CD4-positive, alpha-beta memory T cell (primary cell): ENCODE measurements around the gene ATP11A. TPM values are rescaled to one million over a fixed set of nuclear protein-coding genes. Genes with fewer than 3 reads are reported as not detected.

ENCODE experiments used
- CTCF ChIA-PET: fragments of 350-600 bp; sonication (Branson Sonifier 250); formaldehyde crosslinking; loops from one replicate; lab custom pipeline; 2021; ENCODE audit warnings: inconsistent platforms; ENCODE audit not compliant: partially characterized antibody; lab: Charles Lee
- POLR2A ChIA-PET: fragments of 350-600 bp; sonication (Branson Sonifier 250); formaldehyde crosslinking; loops from one replicate; lab custom pipeline; 2021; ENCODE audit not compliant: partially characterized antibody; lab: Charles Lee
- DNase-seq, 5 donors: peaks; one replicate each; pipeline versions ENCODE4 v3.0.0 to v3.0.0-alpha.2; 2020 to 2022; ENCODE audit warnings: mixed read lengths in 1 of 5
- H3K27ac ChIP-seq: one replicate; pipeline ENCODE4 v1.7.0; 2013; ENCODE audit warnings: low read depth, low read length
- H3K27me3 ChIP-seq: 2 replicates; pipeline ENCODE4 v1.7.0; 2013; ENCODE audit warnings: mild to moderate bottlenecking, low read length, moderate library complexity; ENCODE audit not compliant: insufficient read depth
- H3K36me3 ChIP-seq: 2 replicates; pipeline ENCODE4 v1.7.0; 2013; ENCODE audit warnings: mild to moderate bottlenecking, low read length, moderate library complexity; ENCODE audit not compliant: insufficient read depth
- H3K4me1 ChIP-seq: 2 replicates; pipeline ENCODE4 v1.7.0; 2013; ENCODE audit warnings: mild to moderate bottlenecking, low read length, moderate library complexity; ENCODE audit not compliant: insufficient read depth
- H3K4me3 ChIP-seq, 2 donors: one replicate each; pipeline ENCODE4 v1.7.0; 2013; ENCODE audit warnings: low read length in 2 of 2, mild to moderate bottlenecking in 1 of 2
- H3K9me3 ChIP-seq, 2 donors: one replicate each; pipeline ENCODE4 v1.7.0; 2013; ENCODE audit warnings: low read length in 2 of 2, control low read depth in 1 of 2; ENCODE audit not compliant: control insufficient read depth in 1 of 2
- H3K27ac Mint-ChIP-seq, 7 donors: one replicate each; pipeline ENCODE4 v1.8.0; 2020 to 2021; ENCODE audit warnings: mixed read lengths in 7 of 7, mild to moderate bottlenecking in 6 of 7, inconsistent platforms in 3 of 7, moderate library complexity in 3 of 7
- H3K27me3 Mint-ChIP-seq, 2 donors: one replicate each; pipeline ENCODE4 v1.8.0; 2020 to 2021; ENCODE audit warnings: mixed read lengths in 2 of 2
- H3K36me3 Mint-ChIP-seq, 2 donors: one replicate each; pipeline ENCODE4 v1.8.0; 2020 to 2021; ENCODE audit warnings: mixed read lengths in 2 of 2, inconsistent platforms in 1 of 2, mild to moderate bottlenecking in 1 of 2
- H3K4me1 Mint-ChIP-seq, 4 donors: one replicate each; pipeline ENCODE4 v1.8.0; 2020 to 2021; ENCODE audit warnings: mixed read lengths in 4 of 4, mild to moderate bottlenecking in 1 of 4
- H3K4me3 Mint-ChIP-seq, 8 donors: one replicate each; pipeline ENCODE4 v1.8.0; 2020 to 2021; ENCODE audit warnings: mixed read lengths in 8 of 8, mild to moderate bottlenecking in 7 of 8, moderate library complexity in 6 of 8, inconsistent platforms in 3 of 8
- H3K9me3 Mint-ChIP-seq, 8 donors: one replicate each; pipeline ENCODE4 v1.8.0; 2020 to 2021; ENCODE audit warnings: mixed read lengths in 8 of 8, mild to moderate bottlenecking in 5 of 8, inconsistent platforms in 3 of 8, moderate library complexity in 1 of 8
- intact Hi-C: fragments of 100-400 bp; cut with micrococcal nuclease; formaldehyde crosslinking; loops from one replicate; pipeline ENCODE4 v1.15.1; 2023
- polyA plus RNA-seq, 2 donors: library from polyadenylated mRNA; unstranded; fragments of 300-500 nt; fragmentation: Illumina TruSeq; gene quantifications; one replicate each; pipeline ENCODE4 v1.2.3, GENCODE V29; 2021
- total RNA-seq, 2 experiments: library from RNA; stranded (reverse); gene quantifications; one replicate each; pipeline ENCODE4 v1.2.3, GENCODE V29; 2021

ATP11A gene
- total and polyA plus RNA-seq, 4 experiments from 2014 or later: 1.1 to 50.5 (median 30.7) TPM

DNA sequence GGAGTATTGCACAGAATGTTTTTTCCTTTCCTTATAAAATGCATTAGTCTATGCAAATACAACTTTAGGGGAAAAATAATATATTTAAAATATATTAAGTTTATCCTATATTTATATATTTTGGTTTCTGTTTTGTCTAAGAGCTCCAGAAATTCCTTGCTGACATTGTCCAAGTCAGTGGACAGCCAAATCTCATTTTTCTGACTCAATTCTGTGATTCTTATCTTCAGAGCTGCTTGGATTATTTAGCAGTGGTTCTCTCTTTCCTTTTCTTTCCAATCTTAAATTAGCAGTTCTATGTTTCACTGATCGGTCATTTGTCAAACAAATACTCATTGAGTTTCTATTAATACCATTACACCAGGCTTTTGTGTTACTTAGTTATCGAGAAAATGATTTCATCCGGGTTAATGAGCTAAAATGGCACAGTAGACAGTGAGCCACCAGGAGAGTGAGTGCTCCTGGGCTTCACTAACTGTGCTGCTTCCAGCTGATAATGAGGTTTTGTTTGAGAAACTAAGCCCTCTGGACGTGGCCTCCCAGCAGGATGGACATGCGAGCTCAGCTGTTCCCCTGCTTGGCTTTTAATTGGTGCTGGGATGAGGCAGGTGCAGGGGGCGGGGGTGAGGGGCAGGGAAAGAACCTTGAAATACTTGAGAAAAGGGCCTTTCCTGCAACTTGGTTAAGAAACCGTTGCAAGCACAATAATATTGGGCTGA lies 44.0 kb downstream of the ATP11A start:
- Histone ChIP-seq H3K4me1 (no peaks in the 10 kb centered on the region), H3K9me3 (no peaks in the 10 kb centered on the region), H3K27ac (no peak overlapping the region), H3K4me3 (no peak overlapping the region), H3K36me3 (no peaks in the 10 kb centered on the region), H3K27me3 (no peaks in the 10 kb centered on the region)
- Mint-ChIP-seq H3K4me3 (no peak overlapping the region), H3K36me3 (peaks cover 0 to 3% of the 10 kb centered on the region in 2 donors), H3K9me3 (no peaks in the 10 kb centered on the region), H3K27ac (no peak overlapping the region), H3K4me1 (peaks cover 9 to 38% (median 16%) of the 10 kb centered on the region in 4 donors), H3K27me3 (no peaks in the 10 kb centered on the region)
- DNase-seq: no peak
- intact Hi-C loops: no loop called here
- ChIA-PET CTCF (no interaction called here), POLR2A (no interaction called here)

DNA sequence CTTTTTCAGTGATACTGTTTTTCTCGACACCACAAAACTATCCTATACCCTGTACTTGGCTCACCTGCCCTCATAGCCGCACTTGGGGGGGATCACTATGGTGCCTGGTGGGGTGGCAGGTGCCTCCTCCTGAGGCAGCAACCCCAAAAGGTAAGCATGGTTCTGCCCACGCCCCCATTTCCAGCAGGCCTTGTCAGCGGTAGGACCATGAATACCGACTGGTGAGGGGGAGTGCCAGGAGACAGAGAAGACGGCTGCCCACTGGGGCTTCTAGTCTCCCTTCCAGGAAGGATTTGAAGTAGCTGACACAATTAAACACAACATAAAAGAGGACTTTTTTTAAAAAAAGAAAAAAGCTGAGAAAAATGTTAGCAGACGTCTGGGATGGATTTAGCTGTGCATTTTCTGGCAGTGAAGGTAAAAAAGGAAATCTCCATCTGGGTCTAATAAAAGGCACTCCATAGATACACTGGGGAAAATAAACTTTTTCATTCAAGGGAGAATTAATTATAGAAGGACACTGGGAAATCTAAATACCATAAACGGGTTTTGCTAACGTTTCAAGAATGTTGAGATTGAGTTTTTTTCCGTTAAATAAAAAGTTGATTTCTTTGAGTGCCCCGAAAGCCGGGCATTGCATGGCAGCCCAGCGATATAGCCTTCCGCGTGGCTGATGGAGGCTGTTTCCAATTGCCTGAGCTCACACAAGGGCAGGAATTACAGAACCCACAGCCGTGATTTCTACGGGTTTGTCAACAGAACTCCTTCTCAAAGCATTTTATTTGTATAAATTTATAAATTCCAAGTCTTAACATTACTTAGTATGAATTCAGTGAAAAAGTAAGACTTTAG lies 45.1 kb downstream of the ATP11A start:
- Mint-ChIP-seq H3K27me3 (no peaks in the 10 kb centered on the region), H3K36me3 (peaks cover 0 to 3% of the 10 kb centered on the region in 2 donors), H3K27ac (no peak overlapping the region), H3K4me1 (peaks cover 18 to 37% (median 23%) of the 10 kb centered on the region in 4 donors), H3K4me3 (no peak overlapping the region), H3K9me3 (no peaks in the 10 kb centered on the region)
- DNase-seq: no peak
- POLR2A ChIA-PET: interaction anchor here (0.7 kb wide), 1 partner anchor 29 kb away, joined by 3 read pairs; no protein-coding TSS in a partner anchor
- CTCF ChIA-PET: no interaction called here
- Histone ChIP-seq H3K36me3 (no peaks in the 10 kb centered on the region), H3K27ac (no peak overlapping the region), H3K9me3 (no peaks in the 10 kb centered on the region), H3K4me3 (no peak overlapping the region), H3K4me1 (no peaks in the 10 kb centered on the region), H3K27me3 (no peaks in the 10 kb centered on the region)
- intact Hi-C loops: no loop called here

DNA sequence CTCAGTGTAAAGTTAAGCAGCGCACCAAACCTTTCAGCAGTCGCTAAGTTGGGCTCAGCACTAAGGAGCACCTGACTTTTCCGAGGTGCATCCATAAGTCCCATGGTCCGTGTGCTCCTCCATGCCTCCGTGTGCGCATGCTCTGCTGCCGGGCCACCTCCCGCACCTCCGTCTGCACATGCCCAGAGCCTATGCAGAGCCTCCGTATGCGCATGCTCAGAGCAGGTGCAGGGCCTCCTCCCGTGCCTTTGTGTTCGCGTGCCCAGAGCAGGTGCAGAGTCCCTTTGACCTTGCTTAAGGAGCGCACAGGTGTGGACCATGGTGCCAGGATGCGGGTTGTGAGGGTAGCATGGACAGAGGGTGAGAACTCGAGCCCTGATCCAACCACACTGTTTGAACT lies 46.0 kb downstream of the ATP11A start:
- Mint-ChIP-seq H3K27me3 (no peaks in the 10 kb centered on the region), H3K4me1 (peaks cover 15 to 38% (median 22%) of the 10 kb centered on the region in 4 donors), H3K27ac (no peak overlapping the region), H3K9me3 (no peaks in the 10 kb centered on the region), H3K4me3 (no peak overlapping the region), H3K36me3 (no peaks in the 10 kb centered on the region)
- POLR2A ChIA-PET: interaction anchor here (0.7 kb wide), 1 partner anchor 29 kb away, joined by 3 read pairs; no protein-coding TSS in a partner anchor
- no peak for DNase-seq
- no peaks in the 10 kb centered on the region for H3K9me3 ChIP-seq
- H3K36me3 ChIP-seq: no peaks in the 10 kb centered on the region
- intact Hi-C loops: no loop called here
- H3K4me1 ChIP-seq: no peaks in the 10 kb centered on the region
- CTCF ChIA-PET: no interaction called here
- no peaks in the 10 kb centered on the region for H3K27me3 ChIP-seq
- H3K4me3 ChIP-seq: no peak overlapping the region
- no peak overlapping the region for H3K27ac ChIP-seq

DNA sequence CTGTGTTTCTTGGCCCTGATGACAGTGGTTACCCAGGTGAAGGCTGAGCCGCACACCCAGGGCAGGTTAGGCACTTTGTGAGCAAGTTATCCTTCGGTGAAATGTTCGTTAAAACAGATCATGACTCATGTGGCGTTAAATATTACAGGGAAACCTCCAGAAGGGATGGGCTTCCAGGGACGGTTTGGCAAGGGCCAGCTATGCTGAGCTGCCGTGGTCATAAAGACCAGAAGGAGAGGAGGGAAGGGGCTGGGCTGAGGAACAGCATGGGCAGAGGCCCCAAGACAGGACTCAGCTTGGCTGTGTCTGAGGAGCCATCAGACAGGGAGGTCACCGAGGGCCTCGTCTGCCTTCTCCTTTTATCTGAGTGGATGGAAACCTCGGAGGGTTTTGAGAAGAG lies 47.5 kb downstream of the ATP11A start:
- Mint-ChIP-seq H3K4me3 (no peak overlapping the region), H3K36me3 (no peaks in the 10 kb centered on the region), H3K4me1 (peaks cover 15 to 37% (median 20%) of the 10 kb centered on the region in 4 donors), H3K9me3 (no peaks in the 10 kb centered on the region), H3K27ac (peak overlapping the region in 2 of 7 donors; percentile 25 to 42), H3K27me3 (no peaks in the 10 kb centered on the region)
- Histone ChIP-seq H3K27me3 (no peaks in the 10 kb centered on the region), H3K36me3 (no peaks in the 10 kb centered on the region), H3K4me1 (no peaks in the 10 kb centered on the region), H3K9me3 (no peaks in the 10 kb centered on the region), H3K27ac (no peak overlapping the region), H3K4me3 (no peak overlapping the region)
- DNase-seq: no peak
- intact Hi-C loops: no loop called here
- CTCF ChIA-PET: interaction anchor here (1.3 kb wide), 1 partner anchor 96 kb away, joined by 4 read pairs; no protein-coding TSS in a partner anchor
- POLR2A ChIA-PET: no interaction called here

DNA sequence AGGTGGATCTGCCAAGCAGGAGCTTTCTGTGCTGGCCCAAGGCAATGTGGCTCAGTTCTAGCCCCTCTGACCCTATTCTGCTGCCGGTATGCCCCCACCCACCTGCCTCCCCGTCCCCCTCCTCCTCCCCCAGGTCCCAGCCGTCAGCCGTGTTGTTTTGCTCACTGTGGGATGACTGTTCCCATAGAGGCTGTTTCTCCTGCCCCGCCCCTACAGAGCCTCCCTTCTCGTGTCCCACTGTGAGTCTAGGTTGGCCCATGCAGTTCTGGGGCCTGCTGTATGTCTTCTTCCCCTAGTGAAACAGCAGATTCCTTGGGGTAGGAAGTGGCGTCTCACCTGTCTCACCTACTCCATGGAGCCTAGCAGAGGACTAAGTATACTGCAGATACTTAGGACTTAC lies 48.8 kb downstream of the ATP11A start:
- Mint-ChIP-seq H3K4me1 (peaks cover 25 to 46% (median 27%) of the 10 kb centered on the region in 4 donors), H3K4me3 (no peak overlapping the region), H3K36me3 (no peaks in the 10 kb centered on the region), H3K9me3 (no peaks in the 10 kb centered on the region), H3K27me3 (no peaks in the 10 kb centered on the region), H3K27ac (no peak overlapping the region)
- no peaks in the 10 kb centered on the region for H3K4me1 ChIP-seq
- H3K27ac ChIP-seq: no peak overlapping the region
- ChIA-PET CTCF (interaction anchor here (1.3 kb wide), 1 partner anchor 97 kb away, joined by 4 read pairs; no protein-coding TSS in a partner anchor), POLR2A (no interaction called here)
- intact Hi-C loops: no loop called here
- no peak overlapping the region for H3K4me3 ChIP-seq
- DNase-seq: no peak
- no peaks in the 10 kb centered on the region for H3K27me3 ChIP-seq
- no peaks in the 10 kb centered on the region for H3K9me3 ChIP-seq
- no peaks in the 10 kb centered on the region for H3K36me3 ChIP-seq

DNA sequence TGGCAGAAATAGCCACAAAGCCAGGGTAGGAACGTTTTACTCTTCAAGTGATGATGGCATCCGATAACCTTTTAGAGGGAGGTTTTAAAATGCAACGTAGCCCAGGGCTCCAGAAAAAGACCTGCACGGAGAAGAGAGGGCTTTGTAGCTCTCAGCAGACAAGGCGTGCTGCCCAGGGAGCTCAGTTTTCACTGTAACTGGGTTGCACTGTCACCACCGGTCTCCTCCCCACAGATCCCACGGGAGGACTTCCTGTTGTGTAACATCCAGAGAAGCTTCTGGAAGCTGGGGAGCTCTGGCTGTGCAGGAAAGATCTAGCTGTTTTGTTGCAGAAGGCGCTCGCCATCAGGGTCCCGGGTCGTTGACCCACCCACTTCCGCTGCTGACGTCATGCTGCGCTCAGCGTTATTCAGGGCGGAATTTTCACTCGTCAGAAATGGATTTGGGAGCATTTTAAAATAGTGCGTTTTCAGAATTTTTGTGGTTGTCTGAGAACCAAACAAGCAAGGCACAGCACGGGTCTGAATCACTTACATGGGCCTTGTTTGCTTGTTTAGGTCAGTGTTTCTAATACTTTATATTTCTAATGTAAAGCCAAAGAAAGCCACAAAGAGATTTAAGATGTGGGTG lies 50.8 kb downstream of the ATP11A start:
- H3K27ac Mint-ChIP-seq: no peak overlapping the region
- CTCF ChIA-PET: no interaction called here

More for the DNA sequence above, 50.8 kb downstream of the ATP11A start:
- peak overlapping the region in 1 of 8 donors; percentile 41 for H3K4me3 Mint-ChIP-seq
- peaks cover 33 to 53% (median 37%) of the 10 kb centered on the region in 4 donors for H3K4me1 Mint-ChIP-seq
- no peak for DNase-seq
- H3K27me3 ChIP-seq: no peaks in the 10 kb centered on the region
- no peaks in the 10 kb centered on the region for H3K9me3 Mint-ChIP-seq
- no peaks in the 10 kb centered on the region for H3K36me3 Mint-ChIP-seq
- H3K9me3 ChIP-seq: no peaks in the 10 kb centered on the region
- POLR2A ChIA-PET: no interaction called here
- intact Hi-C loops: no loop called here
- no peaks in the 10 kb centered on the region for H3K4me1 ChIP-seq
- no peaks in the 10 kb centered on the region for H3K27me3 Mint-ChIP-seq
- H3K27ac ChIP-seq: no peak overlapping the region
- H3K36me3 ChIP-seq: no peaks in the 10 kb centered on the region
- no peak overlapping the region for H3K4me3 ChIP-seq
